Activated gamma-delta T cell treated with Interleukin-2 at 50 U/mL for 16 hours (primary cell): ENCODE measurements around the gene SCGB3A1.

ENCODE experiments used
- DNase-seq: peaks from one replicate; pipeline ENCODE4 v3.0.0-alpha.2; 2020

SCGB3A1 gene

DNA sequence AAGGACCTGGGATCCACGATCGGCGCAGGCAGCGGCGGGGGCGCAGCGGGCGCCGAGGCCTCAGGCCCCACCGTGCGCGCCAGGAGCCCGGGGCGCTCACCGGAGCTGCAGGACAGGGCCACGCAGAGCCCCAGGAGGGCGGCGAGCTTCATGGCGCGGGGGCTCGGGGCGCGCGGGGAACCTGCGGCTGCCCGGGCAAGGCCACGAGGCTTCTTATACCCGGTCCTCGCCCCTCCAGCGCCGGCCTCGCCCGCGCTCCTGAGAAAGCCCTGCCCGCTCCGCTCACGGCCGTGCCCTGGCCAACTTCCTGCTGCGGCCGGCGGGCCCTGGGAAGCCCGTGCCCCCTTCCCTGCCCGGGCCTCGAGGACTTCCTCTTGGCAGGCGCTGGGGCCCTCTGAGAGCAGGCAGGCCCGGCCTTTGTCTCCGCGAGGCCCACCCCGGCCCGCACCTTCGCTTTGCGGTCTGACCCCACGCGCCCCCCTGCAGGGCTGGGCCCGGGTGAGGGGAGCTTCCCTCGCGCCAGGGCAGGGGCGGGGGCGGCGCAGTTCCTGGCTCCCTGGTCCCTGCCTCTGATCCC is at the start of gene SCGB3A1:
TSS of gene SCGB3A1 (minus strand) at position 189 of the 577 bp plus-strand sequence. CDS start at position 152, 37 bp downstream.
- no peak for DNase-seq

DNA sequence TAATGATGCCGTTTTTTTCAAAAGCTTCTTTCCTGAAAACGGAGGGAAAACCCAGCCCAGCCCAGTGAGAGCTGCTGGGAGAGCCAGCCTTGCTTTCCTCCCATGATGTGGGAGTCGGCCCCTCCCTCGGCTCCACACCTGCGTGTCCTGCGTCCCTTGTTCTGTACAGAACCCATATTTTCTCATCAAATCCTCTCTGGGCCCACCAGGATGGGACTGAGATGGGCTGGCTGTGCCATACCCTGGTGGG is 49.2 kb upstream of the SCGB3A1 start:
- no peak for DNase-seq

DNA sequence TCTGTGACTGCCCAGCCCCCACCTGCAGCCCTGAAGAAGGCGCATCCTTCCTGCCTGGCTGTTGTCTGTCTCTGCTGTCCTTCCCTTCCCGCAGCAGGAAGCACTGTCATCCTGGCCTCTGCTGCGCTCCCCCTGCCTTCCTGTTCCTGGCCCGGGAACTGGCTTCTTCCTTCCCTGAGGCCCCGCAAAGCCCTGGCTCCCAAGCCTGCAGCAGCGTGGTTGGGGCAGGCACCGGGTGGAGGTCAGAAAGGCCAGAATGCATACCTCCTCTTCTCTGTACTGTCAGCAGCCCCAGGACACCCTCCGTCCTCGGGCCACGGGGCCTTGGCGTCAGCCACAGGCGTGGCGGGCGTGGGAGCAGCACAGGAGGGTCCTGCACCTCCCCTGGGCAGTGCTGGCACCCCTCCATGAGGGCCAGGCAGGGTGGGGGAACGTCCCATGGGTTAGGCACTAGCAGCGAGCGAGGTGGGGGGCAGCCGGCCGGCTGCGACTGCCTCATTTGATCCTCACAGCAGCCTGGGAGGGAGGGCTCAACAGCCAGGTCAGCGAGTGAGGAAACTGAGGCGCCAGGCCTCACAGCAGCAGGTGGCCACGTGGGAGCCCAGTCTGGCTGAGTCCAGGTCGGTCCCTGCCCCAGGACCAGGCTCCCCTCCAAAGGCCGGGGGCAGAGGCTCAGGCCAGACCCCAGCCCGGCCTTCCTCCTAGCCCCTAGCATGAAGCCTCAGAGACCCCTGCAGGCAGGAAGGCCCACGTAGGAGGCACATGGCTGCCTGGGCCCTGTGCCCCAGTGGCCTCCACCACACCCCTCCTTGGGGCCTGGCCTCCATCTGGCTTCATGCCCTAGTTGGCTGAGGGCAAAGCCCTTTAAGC is 48.7 kb upstream of the SCGB3A1 start:
- no peak for DNase-seq

DNA sequence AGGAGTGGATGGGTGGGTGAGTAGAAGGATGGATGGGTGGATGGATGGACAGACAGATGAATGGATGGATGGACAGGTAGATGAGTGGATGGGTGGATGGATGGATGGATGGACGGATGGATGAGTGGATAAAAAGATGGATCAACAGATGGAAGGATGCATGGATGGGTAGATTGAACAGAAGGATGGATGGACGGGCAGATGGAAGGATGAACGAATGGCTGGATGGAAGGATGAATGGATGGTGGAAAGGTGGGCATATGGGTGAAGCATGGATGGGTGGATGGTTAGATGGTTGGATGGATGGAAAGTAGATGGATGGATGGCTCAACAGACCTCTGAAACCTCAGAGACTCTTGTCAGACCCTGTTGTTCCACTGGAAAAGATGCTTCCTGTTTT is 48.0 kb upstream of the SCGB3A1 start:
- no peak for DNase-seq

DNA sequence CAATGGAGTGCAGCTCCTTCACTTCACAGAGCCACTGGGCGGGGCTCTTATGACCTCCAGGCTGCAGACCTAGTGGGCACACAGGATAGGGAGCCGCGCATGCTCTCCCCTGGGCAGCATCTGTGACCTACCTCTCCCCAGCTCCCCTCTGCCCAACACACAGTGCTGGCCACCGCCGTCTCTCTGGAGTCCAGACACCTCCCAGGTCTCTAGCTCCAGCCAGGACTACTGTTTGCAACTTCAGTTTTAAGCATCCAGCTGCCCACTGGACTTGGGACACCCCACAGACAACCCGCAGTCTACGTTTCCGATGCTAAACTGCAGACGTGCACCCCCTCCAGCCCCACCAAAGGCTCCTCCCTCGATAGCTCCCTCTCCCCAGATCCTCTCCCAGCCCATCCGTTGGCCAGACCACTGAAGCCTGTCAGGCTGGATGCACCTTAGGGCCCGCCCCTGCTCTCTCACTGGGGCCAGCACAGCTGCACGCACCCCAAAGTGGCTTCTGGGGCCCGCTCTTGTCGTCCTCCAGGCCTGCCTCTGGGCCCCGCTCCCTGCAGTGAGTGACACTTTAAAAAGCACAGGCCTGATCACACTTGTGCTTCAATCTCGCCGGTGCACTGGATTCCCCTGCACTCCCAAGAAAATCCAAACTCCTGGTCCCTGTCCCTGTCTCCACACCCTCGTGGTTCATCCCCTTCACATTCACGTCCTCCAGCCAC is 46.8 kb upstream of the SCGB3A1 start:
- DNase-seq, result no peak

GRCh38 chr5:180636403-180637075 is 45.2 kb upstream of the SCGB3A1 start:
- DNase-seq, result no peak

- no peak for DNase-seq
Measured at GRCh38 chr5:180636016-180636402, 44.7 kb upstream of the SCGB3A1 start.

DNA sequence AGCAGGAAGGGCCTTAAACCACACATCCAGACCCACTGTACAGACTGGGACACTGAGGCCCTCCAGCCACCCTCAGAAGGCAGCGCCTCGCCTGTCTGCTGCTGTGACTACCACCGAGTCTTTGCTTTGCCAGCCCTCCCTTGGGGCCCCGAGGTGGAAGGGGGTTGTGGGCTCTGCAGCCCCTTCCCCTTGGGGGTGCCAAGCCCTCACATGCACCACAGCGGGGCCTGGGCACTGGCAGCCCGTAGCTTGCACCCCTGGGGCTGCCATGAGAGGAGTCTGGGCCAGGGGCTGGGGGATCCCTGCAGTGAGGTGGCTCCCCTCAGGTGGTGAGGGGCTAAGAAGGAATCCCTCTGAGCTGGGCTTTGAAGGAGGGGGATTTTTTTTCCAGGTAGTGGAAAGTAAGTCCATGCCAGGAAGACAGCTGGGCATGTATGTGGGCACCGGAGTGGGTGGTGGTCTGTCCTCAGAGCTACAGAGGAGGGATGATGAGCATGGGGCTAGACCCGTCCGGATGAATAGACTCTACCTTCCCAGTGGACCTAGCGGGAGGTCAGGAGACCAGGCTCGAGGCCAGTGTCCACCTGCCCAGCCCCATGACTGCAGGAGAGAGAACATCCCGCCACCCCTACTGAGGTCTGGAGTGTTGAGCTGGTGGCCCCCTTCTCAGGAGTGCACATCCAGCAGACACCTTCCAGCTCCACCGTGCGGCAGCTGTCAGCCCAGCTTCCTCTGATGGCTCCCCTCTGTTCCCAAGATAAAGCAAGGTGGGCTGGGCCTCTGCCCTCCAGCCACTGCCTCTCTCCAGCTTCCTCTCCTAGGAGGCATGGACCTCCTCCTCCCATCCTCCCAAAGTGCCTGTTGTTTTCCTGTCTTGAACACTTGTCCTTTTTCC is 42.2 kb upstream of the SCGB3A1 start:
- DNase-seq, result no peak

GRCh38 chr5:180632768-180633167 is 41.5 kb upstream of the SCGB3A1 start:
- DNase-seq, result no peak

- DNase-seq, result no peak
Measured at GRCh38 chr5:180631549-180632383, 40.5 kb upstream of the SCGB3A1 start.

DNA sequence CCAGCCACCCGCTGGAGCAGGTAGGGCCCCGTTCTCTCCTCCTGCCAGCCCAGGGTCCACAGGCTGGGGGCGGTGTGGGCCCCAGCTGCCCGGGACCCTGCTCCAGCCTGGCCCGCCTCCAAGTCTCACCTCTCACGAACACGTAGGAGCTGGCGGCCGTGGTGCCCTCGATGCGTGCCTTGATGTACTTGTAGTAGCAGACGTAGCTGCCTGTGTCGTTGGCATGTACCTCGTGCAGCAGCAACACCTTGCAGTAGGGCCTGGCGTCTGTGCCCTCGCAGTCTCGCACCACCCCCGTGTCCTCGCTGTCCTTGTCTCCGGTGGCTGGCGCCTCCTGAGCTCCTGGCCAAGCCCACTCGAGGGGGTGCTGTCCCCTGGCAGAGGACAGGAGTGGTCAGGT is 39.1 kb upstream of the SCGB3A1 start:
- no peak for DNase-seq

GRCh38 chr5:180629831-180630382 is 38.6 kb upstream of the SCGB3A1 start:
- no peak for DNase-seq

DNA sequence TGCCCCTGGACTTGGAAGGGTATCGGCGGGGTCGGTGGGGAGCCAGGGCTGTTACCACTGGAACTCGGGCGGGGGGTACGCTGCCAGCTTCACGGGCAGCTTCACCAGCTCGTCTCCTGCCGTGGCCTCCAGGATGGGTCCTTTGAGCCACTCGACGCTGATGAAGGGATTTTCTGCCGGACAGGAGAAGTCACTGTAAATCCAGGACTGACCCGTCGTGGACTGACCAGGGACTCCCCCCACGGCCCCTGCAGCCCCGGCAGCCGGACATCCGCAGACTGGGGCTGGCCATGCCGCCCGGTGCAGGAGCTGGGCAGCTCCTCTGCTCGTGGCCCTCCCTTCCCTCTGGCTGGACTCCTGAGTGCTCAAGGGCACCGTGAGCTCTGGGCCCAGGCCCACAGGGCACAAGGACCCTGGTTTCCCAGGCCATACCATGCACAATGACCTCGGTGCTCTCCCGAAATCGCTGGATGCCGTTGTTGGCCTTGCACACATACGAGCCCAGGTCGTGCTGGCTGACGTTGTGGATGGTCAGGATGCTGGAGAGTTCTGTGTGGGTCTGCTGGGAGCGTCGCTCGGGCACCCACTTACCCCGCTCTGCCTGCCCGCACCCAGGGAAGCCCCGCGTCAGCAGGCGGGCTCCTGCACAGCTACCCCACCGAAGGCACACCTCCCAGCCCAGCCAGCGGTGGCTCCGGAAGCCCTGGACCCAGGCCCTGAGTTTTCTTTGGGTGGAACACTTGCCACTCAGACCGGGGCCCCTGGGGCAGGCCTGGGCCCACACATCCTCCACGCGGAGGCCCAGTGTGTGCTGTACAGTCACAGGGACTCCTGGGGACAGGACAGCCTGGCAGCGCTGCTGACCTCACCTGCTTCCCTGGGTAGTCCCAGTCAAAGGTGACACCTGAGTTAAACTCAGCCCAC is 37.8 kb upstream of the SCGB3A1 start:
- no peak for DNase-seq

- DNase-seq, result no peak
Measured at GRCh38 chr5:180628211-180628610, 36.9 kb upstream of the SCGB3A1 start.

DNA sequence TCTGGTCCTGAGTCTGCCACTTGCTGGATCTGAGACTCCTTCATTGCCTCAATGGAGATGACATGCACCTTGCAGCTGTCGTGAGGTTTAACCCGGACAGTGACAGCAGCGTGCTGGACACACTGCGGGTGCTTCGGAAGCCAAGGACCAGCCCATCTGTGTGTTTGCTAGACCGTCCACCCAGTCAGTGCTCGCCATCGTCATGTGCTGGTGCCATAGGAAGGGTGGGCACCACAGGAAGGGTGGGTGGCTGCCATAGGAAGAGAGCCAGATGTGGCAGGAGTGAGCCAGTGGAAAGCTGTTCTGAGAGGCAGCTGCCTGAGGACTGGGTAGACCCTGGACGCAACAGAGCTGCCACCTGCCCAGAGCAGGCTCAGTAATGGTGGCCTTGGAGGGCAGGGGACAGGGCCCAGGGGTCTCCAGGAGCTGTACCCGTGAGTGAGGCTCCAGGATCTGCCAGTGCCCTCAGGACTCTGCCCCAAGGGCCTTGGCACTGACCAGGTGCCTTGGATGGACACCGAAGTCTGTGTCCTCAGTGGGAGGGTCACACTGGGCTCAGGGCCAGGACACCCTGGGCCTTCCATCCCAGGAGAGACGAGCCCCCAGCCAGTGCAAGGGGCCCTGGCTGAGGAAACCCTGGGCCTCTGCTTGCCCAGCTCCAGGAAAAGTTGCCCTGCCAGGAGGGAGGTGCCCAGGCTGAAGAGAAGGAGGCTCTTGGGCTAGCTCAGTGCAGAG is 36.3 kb upstream of the SCGB3A1 start:
- no peak for DNase-seq

DNA sequence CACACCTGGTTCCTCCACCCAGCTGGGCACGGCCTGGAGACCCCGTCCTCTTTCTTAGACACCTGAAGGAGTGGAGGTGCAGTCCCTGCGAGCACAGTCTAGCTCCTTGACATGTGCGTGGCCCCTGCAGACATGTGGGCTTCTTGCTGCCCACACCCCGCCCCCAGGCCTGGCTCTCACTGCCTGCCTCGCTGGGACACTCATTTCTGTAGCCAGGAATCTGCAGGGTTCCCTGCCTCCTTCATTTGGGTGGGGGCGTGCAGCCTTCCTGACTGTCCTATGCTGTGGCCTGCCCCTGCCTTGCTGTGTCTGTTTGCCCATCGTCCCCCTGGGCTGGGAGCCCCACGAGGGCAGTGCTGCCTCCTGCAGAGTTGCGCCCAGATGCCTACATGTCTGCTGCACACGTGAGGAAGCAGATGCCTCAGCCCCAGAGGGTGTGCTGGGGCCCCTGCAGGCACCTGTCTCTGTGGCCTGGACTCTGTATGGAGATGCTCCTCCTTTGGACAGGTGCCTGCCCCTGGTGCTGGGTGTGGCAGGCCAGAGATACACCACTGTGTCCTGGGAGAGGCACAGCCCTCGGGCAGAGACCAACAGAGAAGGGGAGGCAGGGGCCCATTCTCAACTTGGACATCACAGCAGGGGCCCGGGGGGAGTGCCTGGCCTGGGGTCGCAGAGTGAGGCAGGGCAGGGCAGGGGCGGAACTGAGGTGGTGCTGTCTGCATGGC is 35.5 kb upstream of the SCGB3A1 start:
- no peak for DNase-seq

DNA sequence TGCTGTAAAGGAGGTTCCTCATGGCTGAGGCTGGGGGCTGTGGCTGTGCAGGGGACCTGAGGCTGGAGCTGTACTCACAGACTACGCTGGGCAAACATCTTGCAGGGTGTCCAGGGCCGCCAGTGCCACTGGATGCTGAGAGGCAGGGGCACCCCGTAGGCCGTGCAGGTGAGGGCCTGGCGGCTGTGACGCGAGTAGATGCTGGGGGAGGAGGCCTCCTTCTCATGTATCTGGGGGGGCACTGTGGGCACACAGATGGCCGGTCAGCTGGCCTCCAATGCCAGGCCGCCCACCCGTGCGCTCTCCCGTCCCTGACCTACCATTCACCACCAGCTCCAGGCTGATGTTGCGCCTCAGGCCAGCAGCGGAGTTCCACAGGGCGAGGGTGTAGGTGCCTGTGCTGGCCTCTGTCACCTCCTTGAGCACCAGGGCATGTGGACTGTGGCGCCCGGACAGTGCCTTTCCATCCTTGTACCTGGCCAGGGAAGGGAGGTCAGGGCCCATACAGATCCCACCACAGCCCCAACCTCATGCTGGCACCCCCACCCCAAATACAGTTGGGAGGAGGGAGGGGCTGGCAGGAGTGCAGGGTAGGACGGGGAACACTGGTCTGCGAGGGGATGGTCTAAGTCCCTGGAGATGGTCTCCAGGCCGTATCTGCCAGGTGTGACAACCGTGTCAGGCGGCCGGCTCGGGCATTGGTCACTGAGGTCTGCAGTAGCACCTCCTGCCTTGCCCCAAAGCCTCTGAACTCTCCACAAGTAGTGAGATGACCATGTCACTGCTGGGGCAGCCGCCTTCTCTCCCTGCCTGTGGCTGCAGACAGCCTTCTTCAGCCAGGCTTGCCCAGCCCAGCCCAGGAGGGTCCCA is 34.7 kb upstream of the SCGB3A1 start:
- DNase-seq, result no peak
